GM12878 (cell line): ENCODE data around the gene KCTD16. TPM values are rescaled to one million over a fixed set of nuclear protein-coding genes. Genes with fewer than 3 reads are reported as not detected.

Experiments used
- ATAC-seq: fragments of 200-7000 bp; cut with Tn5 transposase; 3 replicates; pipeline ENCODE4 v1.9.1; 2020; ENCODE audit warnings: mild to moderate bottlenecking, moderate library complexity
- BruUV-seq: library from RNA; stranded (reverse); fragments of 400-500 nt; replicated peaks from 2 replicates; lab custom pipeline; 2021; lab: Mats Ljungman, UMichigan
- CTCF ChIA-PET: fragments of 300-600 bp; sonication (Branson Sonifier 250); formaldehyde crosslinking; extraction: SDS; loops from one replicate; lab custom pipeline; 2021; ENCODE audit warnings: inconsistent platforms; lab: Yijun Ruan, JAX
- POLR2A ChIA-PET: fragments of 350-600 bp; formaldehyde crosslinking; extraction: SDS; loops from one replicate; lab custom pipeline; 2021; ENCODE audit warnings: inconsistent platforms; lab: Charles Lee
- RAD21 ChIA-PET: fragments of 300-600 bp; sonication (Branson Sonifier 250); formaldehyde crosslinking; loops from one replicate; lab custom pipeline; 2023; ENCODE audit warnings: antibody characterized with exemption; ENCODE audit not compliant: unreplicated experiment; lab: Charles Lee
- SMC1A ChIA-PET: fragments of 300-600 bp; sonication (Branson Sonifier 250); formaldehyde crosslinking; loops from one replicate; lab custom pipeline; 2023; ENCODE audit not compliant: unreplicated experiment, uncharacterized antibody; lab: Charles Lee
- DNase-seq: peaks from one replicate; pipeline ENCODE4 v3.0.0-alpha.2; 2011; ENCODE audit warnings: low read depth, low spot score
- FAIRE-seq: peaks from 3 replicates; lab custom pipeline; 2011; peaks lifted over from hg19 to GRCh38; lab: Jason Lieb, UNC
- H2AFZ ChIP-seq: 2 replicates; pipeline ENCODE4 v1.6.0; 2011; ENCODE audit warnings: low read depth, low read length, control low read depth; ENCODE audit not compliant: control insufficient read depth
- H3K27ac ChIP-seq: 2 replicates; pipeline ENCODE4 v1.5.1; 2011; ENCODE audit warnings: control low read depth; ENCODE audit not compliant: control insufficient read depth, insufficient read depth
- H3K27me3 ChIP-seq, 2 experiments: replicated peaks in 1 of 2; 2 replicates each; pipeline versions ENCODE4 v1.6.0 to v1.6.1; 2011; ENCODE audit warnings: low read length in 1 of 2; ENCODE audit not compliant: control insufficient read depth in 2 of 2, insufficient read depth in 2 of 2
- H3K36me3 ChIP-seq, 2 experiments: 2 replicates each; pipeline ENCODE4 v1.5.1; 2011; ENCODE audit warnings: low read length in 1 of 2; ENCODE audit not compliant: control insufficient read depth in 2 of 2, insufficient read depth in 2 of 2
- H3K4me1 ChIP-seq: 2 replicates; pipeline ENCODE4 v1.6.1; 2011; ENCODE audit warnings: mild to moderate bottlenecking, low read length, moderate library complexity, mixed read lengths; ENCODE audit not compliant: control insufficient read depth, insufficient read depth
- H3K4me2 ChIP-seq: 2 replicates; pipeline ENCODE4 v1.6.0; 2011; ENCODE audit warnings: control low read depth; ENCODE audit not compliant: control insufficient read depth, insufficient read depth
- H3K4me3 ChIP-seq: fragments of 200-600 bp; sonication (generic); 2 replicates; pipeline ENCODE4 v1.5.1; 2016
- H3K79me2 ChIP-seq: 2 replicates; pipeline ENCODE4 v1.6.0; 2011; ENCODE audit warnings: low read length; ENCODE audit not compliant: control insufficient read depth, insufficient read depth
- H3K9ac ChIP-seq: 2 replicates; pipeline ENCODE4 v1.8.0; 2011; ENCODE audit warnings: low read length, control low read depth, mixed read lengths; ENCODE audit not compliant: control insufficient read depth, insufficient read depth
- H3K9me3 ChIP-seq: replicated peaks from 3 replicates; pipeline ENCODE4 v1.5.1; 2011; ENCODE audit warnings: mild to moderate bottlenecking, low read length; ENCODE audit not compliant: control insufficient read depth, insufficient read depth
- H4K20me1 ChIP-seq: 2 replicates; pipeline ENCODE4 v1.6.0; 2011; ENCODE audit not compliant: control insufficient read depth, insufficient read depth
- CHD1 ChIP-seq: IDR thresholded peaks from 2 replicates; pipeline ENCODE4 v1.6.1; 2012; ENCODE audit warnings: low read depth, low read length, improper control_type of control experiment
- CREB1 ChIP-seq: IDR thresholded peaks from 2 replicates; pipeline ENCODE4 v1.6.1; 2012; ENCODE audit warnings: low read depth, mild to moderate bottlenecking, inconsistent platforms
- FOXK2 ChIP-seq: fragments of 450-650 bp; IDR thresholded peaks from 2 replicates; pipeline ENCODE4 v1.6.1; 2017; ENCODE audit warnings: mild to moderate bottlenecking, moderate library complexity
- GATAD2B ChIP-seq: fragments of 450-650 bp; conservative IDR thresholded peaks from 2 replicates; pipeline ENCODE4 v1.6.1; 2017; ENCODE audit warnings: low read depth, mild to moderate bottlenecking, moderate library complexity
- IKZF1 ChIP-seq: fragments of 450-650 bp; conservative IDR thresholded peaks from 2 replicates; pipeline ENCODE4 v1.6.1; 2017; ENCODE audit warnings: antibody characterized with exemption, mild to moderate bottlenecking
- IKZF2 ChIP-seq, 2 experiments: fragments of 450-650 bp; IDR thresholded peaks; 2 replicates each; pipeline ENCODE4 v1.6.1; 2017; ENCODE audit warnings: mild to moderate bottlenecking in 2 of 2, moderate library complexity in 2 of 2
- IRF3 ChIP-seq: fragments of 450-650 bp; IDR thresholded peaks from 2 replicates; pipeline ENCODE4 v1.6.1; 2014; ENCODE audit warnings: mild to moderate bottlenecking
- IRF5 ChIP-seq: fragments of 450-650 bp; IDR thresholded peaks from 2 replicates; pipeline ENCODE4 v1.6.1; 2017; ENCODE audit warnings: borderline replicate concordance
- KAT2A ChIP-seq: conservative IDR thresholded peaks from 2 replicates; pipeline ENCODE4 v1.6.1; 2011; ENCODE audit warnings: low read depth, low read length; ENCODE audit not compliant: control insufficient read depth
- MTA2 ChIP-seq: fragments of 450-650 bp; IDR thresholded peaks from 2 replicates; pipeline ENCODE4 v1.6.1; 2016; ENCODE audit warnings: low read depth, mild to moderate bottlenecking, moderate library complexity
- MXI1 ChIP-seq: fragments of 150-350 bp; IDR thresholded peaks from 2 replicates; pipeline ENCODE4 v1.6.1; 2011; ENCODE audit warnings: low read depth, mild to moderate bottlenecking, inconsistent platforms, low read length, improper control_type of control experiment
- NFXL1 ChIP-seq: fragments of 450-650 bp; IDR thresholded peaks from 2 replicates; pipeline ENCODE4 v1.6.1; 2017; ENCODE audit warnings: antibody characterized with exemption, mild to moderate bottlenecking, borderline replicate concordance
- PKNOX1 ChIP-seq: fragments of 450-650 bp; IDR thresholded peaks from 2 replicates; pipeline ENCODE4 v1.6.1; 2016; ENCODE audit warnings: mild to moderate bottlenecking
- SREBF1 ChIP-seq: IDR thresholded peaks from 2 replicates; pipeline ENCODE4 v1.6.1; 2012; ENCODE audit warnings: mild to moderate bottlenecking, low read length
- ZNF217 ChIP-seq: fragments of 450-650 bp; IDR thresholded peaks from 2 replicates; pipeline ENCODE4 v1.6.1; 2017; ENCODE audit warnings: antibody characterized with exemption, mild to moderate bottlenecking
- WGBS: methylation state at CpG from one replicate; pipeline ENCODE4 v1.1.6; 2016; ENCODE audit warnings: low lambda C conversion rate; ENCODE audit not compliant: insufficient replicate concordance, insufficient coverage; ENCODE audit errors: missing lambda C conversion rate; 5-methylcytosine and 5-hydroxymethylcytosine counted together
- in situ Hi-C: fragments of 300-500 bp; cut with MboI; formaldehyde crosslinking; loops from 9 replicates; pipeline ENCODE4 v1.14.3; 2018; ENCODE audit warnings: mixed read lengths
- intact Hi-C: fragments of 100-400 bp; cut with micrococcal nuclease; formaldehyde crosslinking; loops from one replicate; pipeline ENCODE4 v1.14.2; 2022; ENCODE audit not compliant: unreplicated experiment
- polyA plus RNA-seq, 11 experiments: library from polyadenylated mRNA; depleted of rRNA in 4 of 11; unstranded in 6 of 11; stranded (reverse) in 5 of 11; fragments of >200 nt; fragmentation: Nextera tagmentation in 4 of 11; fragmentation: Illumina TruSeq in 1 of 11; extraction: Ambion mirVana in 4 of 11; extraction: Trizol in 1 of 11; gene quantifications; 1 replicate in 1 of 11; 2 replicates in 10 of 11; pipeline versions ENCODE4 v1.2.1 to v1.2.3, GENCODE V29; 2011 to 2016; ENCODE audit warnings: inconsistent platforms in 2 of 11, missing spikeins in 2 of 11, low read depth in 1 of 11
- total RNA-seq, 4 experiments: library from RNA; depleted of rRNA in 3 of 4; stranded (reverse); fragments of >200 nt in 3 of 4; fragmentation: Illumina TruSeq in 1 of 4; extraction: Trizol in 1 of 4; gene quantifications; 2 replicates each; pipeline versions ENCODE4 v1.2.1 to v1.2.3, GENCODE V29; 2013 to 2021

The KCTD16 gene
- total and polyA plus RNA-seq, 10 of the 15 experiments (the other 5 are each of a cell fraction or from before 2014, with no cell fraction given), result 0.03 to 0.10 (median 0.06) TPM; not detected in 3

- Histone ChIP-seq H3K36me3 (no peaks in the 10 kb centered on the region), H3K4me1 (no peaks in the 10 kb centered on the region), H3K27ac (no peak overlapping the region), H3K79me2 (no peaks in the 10 kb centered on the region), H4K20me1 (no peaks in the 10 kb centered on the region), H3K27me3 (no peaks in the 10 kb centered on the region), H3K4me3 (no peak overlapping the region), H3K4me2 (no peak overlapping the region), H3K9ac (no peak overlapping the region), H2AFZ (no peak overlapping the region), H3K9me3 (no peaks in the 10 kb centered on the region)
- FAIRE-seq (no peak), ATAC-seq (no peak), DNase-seq (no peak)
- CTCF ChIA-PET, result no interaction called here
- no TSS peak for BruUV-seq
- 39% methylated on average over 1 of the region's 1 CpG for WGBS
- SMC1A ChIA-PET, result interaction anchor here (0.8 kb wide), 1 partner anchor 10 kb away, joined by 3 read pairs; no protein-coding TSS in a partner anchor
- RAD21 ChIA-PET, result no interaction called here
- TF ChIP-seq GATAD2B (no peak), IKZF1 (no peak), CHD1 (no peak), FOXK2 (no peak), SREBF1 (no peak), IKZF2 (IDR thresholded peaks at IDR 0.05) (no peak), IRF5 (no peak), MXI1 (no peak), CREB1 (no peak), MTA2 (no peak), IRF3 (no peak), NFXL1 (no peak), ZNF217 (no peak), KAT2A (no peak), PKNOX1 (no peak)
- in situ Hi-C loops (no loop called here), intact Hi-C loops (no loop called here)
- POLR2A ChIA-PET, result no interaction called here
Observed at GRCh38 chr5:144427866-144428265, 257.2 kb downstream of the KCTD16 start.
